MM.1S (cell line): ENCODE measurements around the gene ZBED1.

Experiments
- EZH2 ChIP-seq: fragments of 300-600 bp; sonication (generic); optimal IDR thresholded peaks from 2 replicates; pipeline ENCODE3; 2017; ENCODE audit warnings: low read depth, mild to moderate bottlenecking, antibody characterized with exemption, low read length, mixed read lengths
- EZH2phosphoT487 ChIP-seq: fragments of 300-600 bp; sonication (generic); IDR thresholded peaks from 2 replicates; pipeline ENCODE4 v1.6.1; 2018; ENCODE audit warnings: antibody characterized with exemption, low read length
- TF ChIP-seq, protein P1 (sequence below): fragments of 300-600 bp; sonication (generic); IDR thresholded peaks from 2 replicates; pipeline ENCODE4 v1.5.1; 2016; ENCODE audit warnings: antibody characterized with exemption, low read length, mixed read lengths

DNA sequence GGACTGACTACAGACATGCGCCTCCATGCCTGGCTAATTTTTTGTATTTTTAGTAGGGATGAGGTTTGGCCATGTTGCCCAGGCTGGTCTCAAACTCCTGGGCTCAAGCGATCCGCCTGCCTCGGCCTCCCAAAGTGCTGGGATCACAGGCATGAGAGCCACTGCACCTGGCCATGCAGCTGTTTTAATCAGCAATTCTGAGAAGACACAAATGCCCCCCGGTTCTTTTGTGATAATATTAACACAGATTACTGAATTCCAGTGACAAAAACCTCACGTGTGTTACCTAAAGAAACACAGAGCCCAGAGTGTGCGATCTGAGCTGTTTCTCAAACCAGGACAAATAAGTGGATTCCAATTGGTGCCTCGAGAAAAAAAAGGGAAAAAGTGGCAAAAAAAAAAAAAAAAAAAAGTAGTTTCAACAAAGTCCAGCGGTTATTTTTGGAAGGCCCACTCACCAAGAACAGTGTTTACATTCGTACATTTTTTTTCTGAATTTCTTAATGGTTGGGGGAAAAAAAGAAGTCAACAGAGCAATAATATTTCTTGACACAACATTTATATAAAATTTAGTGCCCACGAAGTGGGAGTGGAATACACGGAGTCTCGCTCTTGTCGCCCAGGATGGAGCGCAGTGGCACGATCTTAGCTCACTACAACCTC, 17.2 kb downstream of the ZBED1 start:
- TF ChIP-seq, protein P1, sequence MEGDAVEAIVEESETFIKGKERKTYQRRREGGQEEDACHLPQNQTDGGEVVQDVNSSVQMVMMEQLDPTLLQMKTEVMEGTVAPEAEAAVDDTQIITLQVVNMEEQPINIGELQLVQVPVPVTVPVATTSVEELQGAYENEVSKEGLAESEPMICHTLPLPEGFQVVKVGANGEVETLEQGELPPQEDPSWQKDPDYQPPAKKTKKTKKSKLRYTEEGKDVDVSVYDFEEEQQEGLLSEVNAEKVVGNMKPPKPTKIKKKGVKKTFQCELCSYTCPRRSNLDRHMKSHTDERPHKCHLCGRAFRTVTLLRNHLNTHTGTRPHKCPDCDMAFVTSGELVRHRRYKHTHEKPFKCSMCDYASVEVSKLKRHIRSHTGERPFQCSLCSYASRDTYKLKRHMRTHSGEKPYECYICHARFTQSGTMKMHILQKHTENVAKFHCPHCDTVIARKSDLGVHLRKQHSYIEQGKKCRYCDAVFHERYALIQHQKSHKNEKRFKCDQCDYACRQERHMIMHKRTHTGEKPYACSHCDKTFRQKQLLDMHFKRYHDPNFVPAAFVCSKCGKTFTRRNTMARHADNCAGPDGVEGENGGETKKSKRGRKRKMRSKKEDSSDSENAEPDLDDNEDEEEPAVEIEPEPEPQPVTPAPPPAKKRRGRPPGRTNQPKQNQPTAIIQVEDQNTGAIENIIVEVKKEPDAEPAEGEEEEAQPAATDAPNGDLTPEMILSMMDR, result no peak
- TF ChIP-seq EZH2 (no peak), EZH2phosphoT487 (no peak)
